Measurements from ENCODE around the gene C15orf39.
"Not testable (repeated sequence)": the region's sequence is repeated elsewhere in the genome, so short reads cannot be mapped to it uniquely, and the experiment has no call there.

- TF ChIP-seq TAF1 (IDR thresholded peaks at IDR 0.05; ENCODE audit: borderline replicate concordance, low read depth, low read length); POLR2AphosphoS5 (IDR thresholded peaks at IDR 0.05; ENCODE audit: low read depth, low read length); POLR2A (IDR thresholded peaks at IDR 0.05; ENCODE audit: low read depth, low read length): not testable (repeated sequence)
These were observed 25.4 kb downstream of the C15orf39 start for GRCh38 chr15:75227112-75227511.
